Measurements from ENCODE around the gene CIC.
A peak's percentile ranks its signal among the peaks of the same experiment; 100 is the strongest.

The CIC gene

DNA sequence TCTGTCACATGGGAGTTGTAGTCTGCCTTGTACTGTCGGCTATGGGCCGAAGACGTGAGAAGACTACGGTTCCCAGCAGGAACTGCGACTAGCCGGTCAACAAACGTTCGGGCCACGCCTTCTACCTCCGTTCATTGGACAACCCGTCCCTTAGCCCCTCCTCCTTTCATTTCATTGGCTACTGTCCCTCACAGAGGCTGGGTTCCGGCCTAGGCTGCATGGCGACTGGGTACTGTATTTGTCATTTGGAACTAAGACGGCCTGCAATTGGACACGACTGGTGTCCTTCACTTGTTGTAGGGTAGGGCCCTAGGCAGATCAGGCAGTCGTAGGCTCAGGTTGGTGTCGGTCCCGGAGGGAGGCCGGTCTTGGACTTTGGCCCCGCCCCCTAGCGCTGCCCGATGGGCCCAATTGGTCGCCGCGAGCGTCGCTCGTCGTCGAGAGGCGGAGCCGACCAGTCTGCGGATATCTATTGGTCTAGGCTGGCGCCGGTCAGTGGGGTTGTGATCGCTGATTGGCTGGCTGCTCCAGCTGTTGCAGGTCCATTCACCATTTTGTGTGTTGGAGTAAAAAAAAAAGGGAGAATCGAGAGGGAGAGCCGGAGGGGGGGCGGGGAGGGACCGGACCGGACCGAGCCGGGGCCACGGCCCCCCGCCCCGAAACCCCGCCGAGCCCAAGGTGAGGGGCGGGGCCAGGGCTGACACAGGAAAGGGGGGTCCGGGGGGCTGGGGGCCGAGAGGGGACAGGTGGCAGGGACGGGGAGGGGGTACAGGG is at the start of gene CIC:
TSS of gene CIC (plus strand) at position 549 of the 774 bp plus-strand sequence. CDS start 2,532 bp downstream, outside the sequence.
- DNase-seq (ENCODE audit: low read depth): peak; percentile 98

DNA sequence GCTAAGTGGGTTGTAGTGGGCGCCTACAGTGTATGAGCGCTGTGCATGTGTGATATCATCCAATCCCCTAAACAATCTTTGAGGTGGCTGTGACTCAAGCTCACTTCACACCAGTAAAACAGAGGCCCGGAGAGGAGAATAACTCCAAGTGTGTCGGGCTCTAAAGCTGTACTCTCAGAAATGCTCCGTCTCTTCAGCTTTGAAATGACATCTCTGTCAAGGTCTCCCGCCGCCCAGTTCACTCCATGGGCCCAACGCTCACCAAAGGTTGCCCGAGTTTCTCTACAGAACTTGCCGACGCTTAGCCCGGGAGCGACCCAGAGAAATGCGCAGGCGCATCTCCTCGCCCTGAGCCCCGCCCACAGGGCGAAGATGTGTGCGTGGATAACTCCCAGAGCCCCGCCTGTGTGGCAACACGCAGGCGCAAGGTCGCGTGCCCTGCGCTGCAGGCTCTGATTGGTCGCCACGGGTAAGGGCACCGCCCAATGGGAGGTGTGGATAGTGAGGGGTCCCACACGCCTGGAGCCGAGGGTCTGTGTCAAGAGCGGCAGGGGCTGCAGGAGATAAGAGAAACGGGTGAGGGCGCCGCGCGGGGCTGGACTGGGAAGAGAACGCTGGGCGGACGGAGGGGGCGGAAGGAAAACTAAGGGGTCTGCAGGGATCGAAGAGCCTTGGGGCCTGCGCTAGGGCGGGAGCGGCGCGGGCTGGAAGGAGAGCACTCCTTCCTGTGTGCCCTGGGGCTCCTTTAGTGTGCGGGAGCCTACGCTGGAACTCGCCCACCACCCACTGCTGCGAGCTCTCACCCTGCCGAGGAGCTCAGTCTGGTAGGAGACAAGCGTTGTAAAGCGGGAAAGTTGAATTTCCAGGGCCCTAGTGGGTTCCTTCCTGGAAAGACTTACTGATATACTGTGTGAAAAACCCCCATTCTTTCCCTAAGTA is 49.0 kb upstream of the CIC start, which contains the start of gene ZNF526:
TSS of gene ZNF526 (plus strand) at position 501 of the 939 bp plus-strand sequence. CDS start 4,092 bp downstream, outside the sequence.
- peak; percentile 87 for DNase-seq (ENCODE audit: low read depth)

DNA sequence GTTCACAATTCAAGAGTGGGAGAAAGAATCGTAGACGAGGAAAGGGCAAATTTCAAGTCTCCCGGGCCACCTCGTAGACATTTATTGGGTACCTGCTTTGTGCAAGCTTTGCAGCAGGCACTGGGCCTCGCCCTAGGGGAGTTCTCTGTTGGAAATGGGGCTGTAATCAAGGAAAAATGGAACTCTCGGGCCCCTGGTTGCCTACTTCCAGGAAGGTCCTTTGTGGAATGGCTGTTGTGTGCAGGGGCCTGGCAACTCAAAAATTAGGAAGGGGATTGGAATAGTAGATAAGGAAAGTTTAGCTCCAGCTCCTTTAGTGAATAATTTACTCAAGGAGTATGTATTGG is 48.3 kb upstream of the CIC start:
- no peak for DNase-seq (ENCODE audit: low read depth)

DNA sequence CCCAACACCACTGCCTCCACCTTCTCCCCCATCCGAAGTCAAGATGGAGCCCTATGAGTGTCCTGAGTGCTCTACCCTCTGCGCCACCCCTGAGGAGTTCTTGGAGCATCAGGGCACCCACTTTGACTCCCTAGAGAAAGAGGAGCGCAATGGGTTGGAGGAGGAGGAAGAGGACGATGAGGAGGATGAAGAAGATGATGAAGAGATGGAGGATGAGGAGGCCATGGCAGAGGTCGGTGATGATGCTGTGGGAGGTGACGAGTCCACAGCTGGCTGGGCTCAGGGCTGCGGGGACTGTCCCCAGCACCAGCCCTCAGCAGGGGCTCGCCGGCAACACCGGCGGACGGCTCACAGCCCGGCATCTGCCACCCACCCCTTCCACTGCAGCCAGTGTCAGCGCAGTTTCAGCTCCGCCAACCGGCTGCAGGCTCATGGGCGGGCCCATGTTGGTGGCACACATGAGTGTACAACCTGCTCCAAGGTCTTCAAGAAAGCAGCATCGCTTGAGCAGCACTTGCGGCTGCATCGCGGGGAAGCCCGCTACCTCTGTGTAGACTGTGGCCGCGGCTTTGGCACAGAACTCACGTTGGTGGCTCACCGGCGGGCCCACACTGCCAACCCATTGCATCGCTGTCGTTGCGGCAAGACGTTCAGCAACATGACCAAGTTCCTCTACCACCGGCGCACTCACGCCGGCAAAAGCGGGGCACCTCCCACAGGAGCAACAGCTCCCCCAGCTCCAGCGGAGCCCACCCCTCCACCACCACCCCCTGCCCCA is 43.9 kb upstream of the CIC start:
- no peak for DNase-seq (ENCODE audit: low read depth)

DNA sequence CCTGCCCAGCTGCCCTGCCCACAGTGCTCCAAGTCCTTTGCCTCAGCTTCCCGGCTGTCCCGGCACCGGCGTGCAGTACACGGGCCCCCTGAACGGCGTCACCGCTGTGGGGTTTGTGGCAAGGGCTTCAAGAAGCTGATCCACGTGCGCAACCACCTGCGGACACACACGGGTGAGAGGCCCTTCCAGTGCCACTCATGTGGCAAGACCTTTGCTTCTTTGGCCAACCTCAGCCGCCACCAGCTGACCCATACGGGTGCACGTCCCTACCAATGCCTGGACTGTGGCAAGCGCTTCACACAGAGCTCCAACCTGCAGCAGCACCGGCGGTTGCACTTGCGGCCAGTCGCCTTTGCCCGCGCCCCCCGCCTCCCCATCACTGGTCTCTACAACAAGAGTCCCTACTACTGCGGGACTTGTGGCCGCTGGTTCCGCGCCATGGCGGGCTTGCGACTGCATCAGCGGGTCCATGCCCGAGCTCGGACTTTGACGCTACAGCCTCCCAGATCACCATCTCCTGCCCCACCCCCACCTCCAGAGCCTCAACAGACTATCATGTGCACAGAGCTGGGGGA is 43.2 kb upstream of the CIC start:
- DNase-seq (ENCODE audit: low read depth): no peak

DNA sequence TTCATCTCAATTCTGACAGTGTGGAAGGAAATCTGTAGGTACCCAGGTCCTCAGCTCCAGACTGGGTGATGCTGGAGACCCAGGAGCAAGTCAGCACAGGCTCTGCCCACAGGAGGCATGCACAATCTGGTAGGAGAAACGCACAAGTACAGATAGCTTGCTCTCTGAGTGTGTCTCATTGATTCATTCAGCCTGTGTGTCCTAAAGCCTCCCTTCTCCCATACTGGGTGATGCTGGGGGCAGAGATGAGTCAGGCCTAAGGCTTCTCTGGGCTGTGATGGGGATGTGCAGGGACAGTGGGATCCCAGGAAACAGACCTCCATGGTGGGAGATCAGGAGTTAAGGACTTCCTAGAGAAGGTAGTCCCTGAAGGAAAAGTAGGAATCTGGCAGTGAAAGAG is 42.2 kb upstream of the CIC start:
- DNase-seq (ENCODE audit: low read depth): no peak

DNA sequence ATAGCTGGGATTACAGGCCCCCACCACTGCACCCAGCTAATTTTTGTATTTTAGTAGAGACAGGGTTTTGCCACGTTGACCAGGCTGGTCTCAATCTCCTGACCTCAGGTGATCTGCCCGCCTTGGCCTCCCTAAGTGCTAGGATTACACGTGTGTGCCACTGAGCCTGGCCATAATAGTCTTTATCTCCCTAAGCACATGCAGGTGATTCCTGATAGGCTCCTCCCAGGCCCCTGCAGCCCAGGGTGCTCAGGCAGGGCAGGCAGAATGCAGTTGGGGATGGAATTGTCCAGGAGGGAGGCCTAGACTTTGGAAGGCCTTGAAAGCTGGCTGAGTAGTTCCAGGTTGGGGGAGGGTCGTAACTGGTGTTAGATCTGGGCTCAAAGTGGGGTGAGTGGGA is 40.4 kb upstream of the CIC start:
- no peak for DNase-seq (ENCODE audit: low read depth)

DNA sequence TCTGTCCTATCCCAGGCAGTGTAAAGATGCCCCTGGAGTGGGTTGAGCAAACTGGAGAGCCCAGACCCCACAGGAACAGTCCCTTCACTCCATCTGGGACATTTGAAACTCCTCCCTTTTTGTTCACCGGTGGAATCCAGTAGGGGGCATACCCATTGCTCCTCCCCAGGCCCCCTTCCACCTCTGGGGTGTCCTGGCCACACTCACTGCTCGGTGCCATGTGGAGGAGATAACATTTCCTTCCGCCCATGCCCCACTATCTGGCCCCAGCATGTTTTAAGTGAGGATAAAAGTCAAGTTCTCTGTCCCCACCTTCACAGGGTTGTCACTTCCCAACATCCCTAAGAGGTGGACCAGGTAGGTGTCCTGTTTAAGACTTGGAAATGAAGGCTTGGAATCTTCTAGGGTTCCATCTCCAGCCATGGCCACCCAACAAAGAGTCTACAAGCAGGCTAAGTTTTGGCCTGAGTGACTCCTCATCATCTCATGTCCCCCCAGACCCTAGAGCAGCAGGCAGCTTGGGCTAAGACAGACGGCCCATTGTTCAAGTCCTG is 39.7 kb upstream of the CIC start:
- DNase-seq (ENCODE audit: low read depth): no peak

DNA sequence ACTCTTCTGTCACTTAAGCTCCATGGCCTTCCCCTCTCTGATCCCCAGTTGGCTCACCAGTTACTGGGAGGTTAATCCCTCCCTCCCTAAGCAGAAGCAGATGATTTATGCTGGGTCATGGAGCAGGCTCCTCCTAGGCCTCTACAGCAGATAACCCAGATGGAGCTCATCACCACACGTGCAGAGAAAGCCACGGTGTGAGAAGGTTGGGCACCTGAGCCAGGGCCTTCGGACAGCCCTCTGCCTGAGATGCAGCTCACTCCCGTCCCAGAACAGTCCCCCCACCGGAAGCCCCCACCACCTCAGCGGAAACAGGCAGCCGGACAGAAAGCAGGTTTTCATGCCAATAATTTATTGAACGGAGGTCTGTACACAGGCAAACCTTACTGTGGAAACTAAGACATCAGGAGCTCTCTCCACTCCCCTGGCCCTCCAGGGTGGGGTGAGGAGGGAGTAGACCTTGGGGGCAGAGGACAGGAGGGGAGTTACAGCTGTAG is 39.1 kb upstream of the CIC start:
- DNase-seq (ENCODE audit: low read depth): no peak

DNA sequence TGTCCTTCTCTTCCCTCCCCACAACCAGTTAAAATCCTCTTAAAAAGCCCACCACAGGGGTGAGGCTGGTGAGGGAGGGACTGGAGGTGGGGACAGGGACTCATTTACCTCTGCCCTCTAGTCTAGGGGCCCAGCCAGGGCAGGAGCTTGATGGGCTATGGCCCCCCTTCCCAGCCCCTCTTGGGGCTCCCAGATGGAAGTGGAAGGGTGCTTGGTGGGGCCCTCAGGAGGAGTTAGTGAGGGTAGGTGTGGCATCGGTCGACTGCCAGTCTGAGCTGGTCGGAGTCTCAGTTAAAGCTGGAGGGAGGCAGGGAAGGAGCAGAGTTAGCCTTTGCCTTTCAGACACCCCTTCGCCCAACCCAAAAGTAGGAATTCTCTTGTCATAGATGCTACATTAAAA is 38.5 kb upstream of the CIC start:
- no peak for DNase-seq (ENCODE audit: low read depth)

DNA sequence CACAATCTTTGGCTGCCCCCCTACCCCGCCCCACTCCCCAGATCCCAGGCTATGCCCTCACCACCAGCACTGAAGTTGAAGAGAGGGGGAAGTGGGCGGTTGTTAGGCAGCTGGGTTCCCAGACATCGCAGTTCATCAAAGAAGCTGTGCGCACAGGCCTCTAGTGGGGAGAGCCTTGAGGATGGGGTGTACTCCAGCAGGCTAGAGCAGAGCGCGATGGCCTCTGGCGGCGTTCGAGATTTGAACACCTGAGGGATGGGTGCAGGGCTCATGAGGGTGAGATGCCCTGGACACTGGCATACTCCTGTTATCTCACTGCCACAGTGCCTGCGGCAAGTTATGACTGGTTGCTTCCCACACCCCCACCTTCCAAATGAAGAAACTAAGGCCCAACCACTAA is 36.6 kb upstream of the CIC start:
- no peak for DNase-seq (ENCODE audit: low read depth)

DNA sequence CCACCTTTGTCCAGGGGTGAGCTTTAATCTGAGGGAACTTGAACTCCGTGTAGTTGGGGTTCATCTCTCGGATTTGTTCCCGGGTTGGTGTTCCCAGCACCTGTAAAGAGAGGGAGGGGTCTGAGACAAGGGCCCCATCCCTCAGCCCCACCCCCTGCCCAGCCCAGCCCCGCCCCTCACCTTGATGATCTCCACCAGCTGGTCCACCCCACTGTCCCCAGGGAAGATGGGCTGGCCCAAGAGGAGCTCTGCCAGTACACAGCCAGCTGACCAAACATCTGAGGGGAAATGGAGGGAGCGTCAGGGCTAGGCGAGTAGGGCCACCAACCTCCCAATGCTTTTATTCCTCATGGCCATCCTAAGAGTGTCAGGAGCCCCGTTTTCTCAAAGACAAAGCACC is 35.9 kb upstream of the CIC start:
- no peak for DNase-seq (ENCODE audit: low read depth)

DNA sequence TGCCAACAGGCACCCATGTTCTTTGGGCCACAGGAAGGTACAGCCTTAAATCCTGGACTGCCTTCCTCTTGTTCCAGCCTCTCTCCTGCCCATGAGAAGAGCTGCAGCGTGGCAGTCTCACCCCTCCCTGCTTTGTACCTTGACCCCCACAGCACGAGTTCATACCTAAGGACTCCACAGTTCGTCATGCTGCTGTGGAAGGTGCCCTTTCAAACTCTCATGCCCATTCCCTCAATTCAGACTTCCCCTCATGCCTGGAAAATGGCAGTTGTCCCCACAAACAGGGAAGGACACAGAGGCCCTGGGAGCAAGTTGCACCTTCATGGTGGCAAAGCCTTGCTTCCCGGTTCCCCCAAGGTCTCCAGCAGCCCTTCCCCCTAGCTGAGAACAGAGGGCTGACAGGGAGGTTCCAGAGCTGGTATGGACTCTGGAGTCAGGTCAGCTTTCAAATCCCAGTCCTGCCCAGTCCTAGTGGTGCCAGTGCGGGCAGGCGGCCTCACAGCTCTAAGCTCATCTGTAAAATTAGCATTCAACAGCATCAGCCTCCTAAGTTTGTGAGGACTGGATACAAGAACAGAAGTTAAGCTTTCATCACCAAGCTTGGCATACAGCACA is 35.3 kb upstream of the CIC start:
- no peak for DNase-seq (ENCODE audit: low read depth)

DNA sequence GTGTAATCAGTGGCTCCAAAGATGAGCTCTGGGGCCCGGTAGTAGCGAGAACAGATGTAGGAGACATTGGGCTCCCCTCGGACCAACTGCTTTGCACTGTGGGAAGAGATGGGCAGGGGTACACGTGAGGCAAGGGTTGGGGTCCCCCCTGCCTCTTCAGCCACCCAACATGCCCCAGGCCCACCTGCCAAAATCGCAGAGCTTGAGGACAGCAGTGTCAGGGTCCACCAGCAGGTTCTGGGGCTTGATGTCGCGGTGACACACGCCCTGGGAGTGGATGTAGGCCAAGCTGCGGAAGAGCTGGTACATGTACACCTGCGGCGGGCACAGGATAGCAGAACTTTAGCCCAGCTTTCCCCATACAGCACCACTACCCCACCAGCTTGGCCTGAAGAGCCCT is 34.7 kb upstream of the CIC start:
- no peak for DNase-seq (ENCODE audit: low read depth)

DNA sequence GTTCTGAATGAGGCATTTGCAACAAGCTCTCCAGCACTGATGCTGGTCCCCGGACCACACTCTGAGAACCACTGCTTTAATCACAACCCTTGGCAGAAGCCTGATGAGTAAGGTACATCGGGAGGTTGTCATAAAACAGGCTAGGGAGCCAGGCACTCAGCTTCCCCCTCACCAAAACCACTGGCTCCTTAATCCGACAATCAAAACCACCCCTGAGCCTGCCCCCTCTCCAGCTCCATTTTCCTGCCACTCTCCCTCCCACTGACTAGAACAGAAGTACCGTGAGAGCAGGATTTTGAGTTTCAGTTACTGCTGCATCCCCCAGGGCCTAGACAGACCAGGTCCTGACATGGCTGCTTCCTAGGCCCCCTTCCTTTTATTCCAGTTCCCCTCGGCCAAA is 33.9 kb upstream of the CIC start:
- DNase-seq (ENCODE audit: low read depth): no peak

DNA sequence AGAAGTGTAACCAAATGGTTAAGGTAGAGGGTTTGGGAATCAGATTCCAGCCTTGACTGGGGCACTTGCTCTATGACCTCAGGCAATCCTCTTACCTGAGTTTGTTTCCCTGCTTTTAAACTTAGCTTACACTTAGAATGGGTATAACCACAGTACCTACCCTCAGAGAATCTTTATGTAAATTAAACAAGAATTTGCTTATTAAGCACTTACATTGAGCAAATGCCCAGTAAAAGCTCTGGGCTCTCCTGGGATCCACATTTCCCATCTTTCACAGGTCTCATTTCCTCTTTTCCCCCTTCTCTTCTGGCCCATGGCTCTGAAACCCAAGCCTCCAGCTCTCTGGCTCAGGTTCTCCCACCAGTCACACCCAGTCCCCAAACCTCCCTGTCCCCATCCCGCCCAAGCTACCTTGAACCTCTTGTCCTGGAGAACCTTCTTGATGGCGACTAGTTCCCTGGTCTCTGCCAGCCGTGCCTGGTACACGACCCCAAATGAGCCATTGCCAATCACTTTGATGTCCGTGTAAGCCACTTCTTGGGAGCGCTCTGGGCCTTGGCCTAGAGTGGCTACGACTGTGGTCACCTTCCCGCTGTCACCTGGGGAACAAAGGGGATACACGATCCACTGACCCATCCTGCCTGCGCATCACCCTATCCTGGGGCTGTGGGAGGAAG is 29.4 kb upstream of the CIC start:
- no peak for DNase-seq (ENCODE audit: low read depth)

DNA sequence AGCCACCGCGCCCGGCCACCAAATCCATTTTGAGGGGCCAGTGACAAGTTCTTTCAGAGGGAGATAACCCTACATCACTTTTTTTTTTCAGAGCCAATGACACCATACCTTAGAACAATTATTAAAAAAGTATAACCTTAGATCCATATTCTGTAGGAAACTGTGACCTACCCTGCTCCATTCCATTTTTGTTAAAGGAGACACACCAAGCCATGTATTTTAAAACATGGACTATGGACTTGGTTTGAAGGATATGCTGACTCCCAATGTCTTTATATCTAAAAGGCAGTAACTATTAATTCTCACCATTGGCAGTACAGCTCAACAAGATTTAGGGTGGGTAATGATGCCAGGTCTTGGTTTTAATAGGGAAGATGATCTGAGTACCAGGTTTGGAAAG is 27.8 kb upstream of the CIC start:
- DNase-seq (ENCODE audit: low read depth): no peak

DNA sequence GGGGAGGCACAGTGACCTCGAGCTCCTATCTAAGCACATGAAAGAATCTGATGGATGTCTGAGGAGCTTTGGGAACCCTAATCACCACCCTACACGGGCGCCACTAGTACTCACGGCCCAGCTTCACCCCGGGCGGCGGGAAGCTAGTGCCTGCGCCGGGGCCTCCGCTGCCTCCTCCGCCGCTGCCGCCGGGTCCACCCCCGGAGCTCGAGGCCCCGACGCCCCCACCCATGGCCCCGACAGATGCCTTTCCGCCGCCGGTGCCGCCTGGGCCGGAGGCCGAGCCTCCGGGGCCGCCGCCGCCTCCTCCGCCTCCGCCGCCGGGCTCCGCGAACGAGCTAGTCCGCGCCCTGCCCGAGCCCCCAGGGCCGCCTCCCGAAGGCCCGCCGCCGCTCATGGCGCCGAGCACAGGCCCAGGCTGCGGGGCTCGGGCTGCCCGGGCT is 27.0 kb upstream of the CIC start:
- no peak for DNase-seq (ENCODE audit: low read depth)

DNA sequence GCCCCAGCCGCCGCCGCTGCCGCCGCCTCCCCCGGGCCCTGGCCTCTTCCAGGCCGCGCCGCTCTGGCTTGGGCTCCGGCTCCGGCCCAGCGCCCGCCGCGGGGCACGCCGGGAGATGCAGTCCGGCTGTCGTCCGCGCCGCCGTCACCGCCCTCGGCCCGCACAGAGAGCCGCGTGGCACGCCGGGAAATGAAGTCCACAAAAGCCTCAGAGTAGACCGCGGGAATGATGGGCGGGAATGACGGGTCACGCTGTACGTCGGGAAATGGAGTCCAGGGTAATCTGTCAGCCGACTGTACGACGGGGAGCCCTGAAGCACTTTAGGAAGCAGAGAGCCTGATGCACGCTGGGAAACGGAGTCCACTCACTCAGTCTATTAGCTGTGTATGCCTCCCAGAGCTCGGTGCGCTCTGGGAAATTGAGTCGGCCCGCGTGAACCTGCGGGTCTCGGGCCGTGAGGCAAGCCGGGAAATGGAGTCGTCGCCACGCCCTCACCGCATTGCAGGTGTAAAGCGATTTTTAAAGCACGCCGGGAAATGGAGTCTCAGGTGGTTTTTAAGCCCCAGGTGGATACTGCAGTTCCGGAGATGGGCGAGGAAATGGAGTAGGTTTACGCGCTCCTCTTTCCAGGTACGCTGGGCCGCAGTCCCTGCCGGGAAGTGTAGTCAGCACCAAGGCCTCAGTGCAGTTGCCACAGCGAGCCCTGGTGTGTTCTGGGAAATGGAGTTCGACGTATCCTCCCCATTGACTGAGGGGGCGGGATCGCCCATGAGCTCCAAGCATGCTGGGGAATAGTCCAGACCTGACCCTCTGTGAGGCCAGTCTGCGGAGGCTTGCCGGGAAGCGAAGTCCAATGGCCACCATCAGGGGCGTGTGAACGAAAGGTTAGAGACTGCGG is 26.3 kb upstream of the CIC start, which contains the start of gene GSK3A:
TSS of gene GSK3A (minus strand) at position 91 of the 898 bp plus-strand sequence. CDS start 137 bp downstream, outside the sequence.
- peak; percentile 83 for DNase-seq (ENCODE audit: low read depth)
